ENCODE measurements around the gene HMGCS1. TPM values are rescaled to one million over a fixed set of nuclear protein-coding genes. Genes with fewer than 3 reads are reported as not detected.

HMGCS1 gene
- total RNA-seq, 1 experiment from 2014 or later: 52.8 TPM

DNA sequence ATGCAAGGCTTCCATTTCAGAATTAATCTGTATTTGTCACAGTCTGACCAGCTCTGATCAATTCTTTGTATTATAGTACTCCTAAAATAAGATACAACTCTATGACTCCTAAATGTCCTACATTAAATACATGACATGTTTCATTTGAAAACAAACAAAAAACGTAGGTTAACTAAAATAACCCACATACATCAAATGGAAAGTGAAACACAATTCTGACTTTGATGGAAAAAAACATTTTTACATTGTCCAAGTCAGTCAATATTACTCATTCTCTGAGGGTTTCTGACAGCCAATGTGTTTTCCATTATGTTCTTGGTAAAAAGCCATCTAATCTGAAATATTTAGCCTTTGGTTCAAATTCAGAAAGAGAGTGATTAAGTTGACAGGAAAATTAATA is 8.7 kb downstream of the HMGCS1 start:
- ChIA-PET RAD21 (ENCODE audit: low non-redundant PET in 1 of 2, low total read pairs in 2 of 2, uncharacterized antibody in 2 of 2, unreplicated experiment in 2 of 2) (no interaction called here), CTCF (interaction anchor here (1.0 kb wide), 1 partner anchor 9 kb away, joined by 3 read pairs; the partner anchor contains the start of gene HMGCS1), POLR2A (interaction anchor here (1.1 kb wide), 1 partner anchor 9 kb away, joined by 5 read pairs; the partner anchor contains the start of gene HMGCS1)
- no peak overlapping the region for H3K27ac ChIP-seq (ENCODE audit: low read depth, low read length)
- no TSS peak for BruUV-seq (replicated peaks)
- H3K9me3 ChIP-seq (ENCODE audit: control insufficient read depth in 1 of 2, insufficient read depth in 1 of 2, low read depth in 1 of 2, low read length in 2 of 2): no peaks in the 10 kb centered on the region
- H3K4me3 ChIP-seq (replicated peaks in 1 of 2; ENCODE audit: low read depth in 1 of 2, low read length in 2 of 2): no peak overlapping the region
- H3K4me2 ChIP-seq (ENCODE audit: low read length): no peak overlapping the region
- no peak for ATAC-seq
- peaks cover 82% of the 10 kb centered on the region for H3K79me2 ChIP-seq (ENCODE audit: insufficient read depth, low read length)
- intact Hi-C loops (cut with micrococcal nuclease): loop anchor here (10.0 kb wide), 1 partner anchor 390 kb away; no protein-coding TSS in a partner anchor
- H2AFZ ChIP-seq (ENCODE audit: low read depth, low read length, poor library complexity, severe bottlenecking): no peak overlapping the region
- H3K27me3 ChIP-seq (ENCODE audit: insufficient read depth, low read length): no peaks in the 10 kb centered on the region
- H3K4me1 ChIP-seq (ENCODE audit: control insufficient read depth in 1 of 2, insufficient read depth in 2 of 2, low read length in 2 of 2): no peaks in the 10 kb centered on the region
- no peak for DNase-seq (ENCODE audit: low read depth, low spot score)
- H3K9me2 ChIP-seq (ENCODE audit: insufficient read depth): no peaks in the 10 kb centered on the region
- H3K36me3 ChIP-seq (ENCODE audit: control insufficient read depth in 1 of 2, insufficient read depth in 2 of 2, low read length in 2 of 2): no peaks in the 10 kb centered on the region
- H3K9ac ChIP-seq (ENCODE audit: low read length): no peak overlapping the region
- TF ChIP-seq CEBPB (IDR thresholded peaks at IDR 0.05; ENCODE audit: low read depth) (no peak), ZNF274 (IDR thresholded peaks at IDR 0.05; ENCODE audit: low read depth, low read length) (no peak), SRF (IDR thresholded peaks at IDR 0.05; ENCODE audit: low read depth) (no peak), EZH2 (IDR thresholded peaks at IDR 0.05) (no peak), POLR2A (IDR thresholded peaks at IDR 0.05; ENCODE audit: borderline replicate concordance, extremely low read depth, insufficient read depth, insufficient read length) (no peak), SP1 (IDR thresholded peaks at IDR 0.05; ENCODE audit: low read depth) (no peak), ZFX (IDR thresholded peaks at IDR 0.05) (no peak)
- TF ChIP-seq, protein P1, sequence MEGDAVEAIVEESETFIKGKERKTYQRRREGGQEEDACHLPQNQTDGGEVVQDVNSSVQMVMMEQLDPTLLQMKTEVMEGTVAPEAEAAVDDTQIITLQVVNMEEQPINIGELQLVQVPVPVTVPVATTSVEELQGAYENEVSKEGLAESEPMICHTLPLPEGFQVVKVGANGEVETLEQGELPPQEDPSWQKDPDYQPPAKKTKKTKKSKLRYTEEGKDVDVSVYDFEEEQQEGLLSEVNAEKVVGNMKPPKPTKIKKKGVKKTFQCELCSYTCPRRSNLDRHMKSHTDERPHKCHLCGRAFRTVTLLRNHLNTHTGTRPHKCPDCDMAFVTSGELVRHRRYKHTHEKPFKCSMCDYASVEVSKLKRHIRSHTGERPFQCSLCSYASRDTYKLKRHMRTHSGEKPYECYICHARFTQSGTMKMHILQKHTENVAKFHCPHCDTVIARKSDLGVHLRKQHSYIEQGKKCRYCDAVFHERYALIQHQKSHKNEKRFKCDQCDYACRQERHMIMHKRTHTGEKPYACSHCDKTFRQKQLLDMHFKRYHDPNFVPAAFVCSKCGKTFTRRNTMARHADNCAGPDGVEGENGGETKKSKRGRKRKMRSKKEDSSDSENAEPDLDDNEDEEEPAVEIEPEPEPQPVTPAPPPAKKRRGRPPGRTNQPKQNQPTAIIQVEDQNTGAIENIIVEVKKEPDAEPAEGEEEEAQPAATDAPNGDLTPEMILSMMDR (IDR thresholded peaks at IDR 0.05 in 2 of 3, conservative IDR thresholded peaks at IDR 0.05 in 1 of 3; ENCODE audit: borderline replicate concordance in 1 of 3, insufficient read depth in 1 of 3, low read depth in 2 of 3, low read length in 2 of 3): no peak
- TF ChIP-seq, protein P2, sequence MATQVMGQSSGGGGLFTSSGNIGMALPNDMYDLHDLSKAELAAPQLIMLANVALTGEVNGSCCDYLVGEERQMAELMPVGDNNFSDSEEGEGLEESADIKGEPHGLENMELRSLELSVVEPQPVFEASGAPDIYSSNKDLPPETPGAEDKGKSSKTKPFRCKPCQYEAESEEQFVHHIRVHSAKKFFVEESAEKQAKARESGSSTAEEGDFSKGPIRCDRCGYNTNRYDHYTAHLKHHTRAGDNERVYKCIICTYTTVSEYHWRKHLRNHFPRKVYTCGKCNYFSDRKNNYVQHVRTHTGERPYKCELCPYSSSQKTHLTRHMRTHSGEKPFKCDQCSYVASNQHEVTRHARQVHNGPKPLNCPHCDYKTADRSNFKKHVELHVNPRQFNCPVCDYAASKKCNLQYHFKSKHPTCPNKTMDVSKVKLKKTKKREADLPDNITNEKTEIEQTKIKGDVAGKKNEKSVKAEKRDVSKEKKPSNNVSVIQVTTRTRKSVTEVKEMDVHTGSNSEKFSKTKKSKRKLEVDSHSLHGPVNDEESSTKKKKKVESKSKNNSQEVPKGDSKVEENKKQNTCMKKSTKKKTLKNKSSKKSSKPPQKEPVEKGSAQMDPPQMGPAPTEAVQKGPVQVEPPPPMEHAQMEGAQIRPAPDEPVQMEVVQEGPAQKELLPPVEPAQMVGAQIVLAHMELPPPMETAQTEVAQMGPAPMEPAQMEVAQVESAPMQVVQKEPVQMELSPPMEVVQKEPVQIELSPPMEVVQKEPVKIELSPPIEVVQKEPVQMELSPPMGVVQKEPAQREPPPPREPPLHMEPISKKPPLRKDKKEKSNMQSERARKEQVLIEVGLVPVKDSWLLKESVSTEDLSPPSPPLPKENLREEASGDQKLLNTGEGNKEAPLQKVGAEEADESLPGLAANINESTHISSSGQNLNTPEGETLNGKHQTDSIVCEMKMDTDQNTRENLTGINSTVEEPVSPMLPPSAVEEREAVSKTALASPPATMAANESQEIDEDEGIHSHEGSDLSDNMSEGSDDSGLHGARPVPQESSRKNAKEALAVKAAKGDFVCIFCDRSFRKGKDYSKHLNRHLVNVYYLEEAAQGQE (IDR thresholded peaks at IDR 0.05; ENCODE audit: low read depth): no peak
- H4K20me1 ChIP-seq (ENCODE audit: insufficient read depth): no peaks in the 10 kb centered on the region

Measured in HCT116 (cell line).